ENCODE measurements around the gene ADAM11. TPM values are rescaled to one million over a fixed set of nuclear protein-coding genes. Genes with fewer than 3 reads are reported as not detected.

Gene ADAM11
- total RNA-seq, 2 donors from 2014 or later = 1.9 to 3.5 TPM

- Histone ChIP-seq H3K9me3 (ENCODE audit: control insufficient read depth, low read length) (no peaks in the 10 kb centered on the region), H3K36me3 (ENCODE audit: control insufficient read depth, insufficient read depth, low read length) (no peaks in the 10 kb centered on the region), H3K9ac (ENCODE audit: extremely low read depth, low read length, poor library complexity, severe bottlenecking) (no peak overlapping the region), H3K27me3 (ENCODE audit: control insufficient read depth, insufficient read depth, low read length, poor library complexity, severe bottlenecking) (peaks cover 38% of the 10 kb centered on the region), H3K4me1 (ENCODE audit: control insufficient read depth, insufficient read depth, low read length) (peaks cover 4% of the 10 kb centered on the region), H3K4me3 (ENCODE audit: low read length) (no peak overlapping the region), H3K27ac (ENCODE audit: low read depth, low read length) (no peak overlapping the region)
- peak overlapping the region; percentile 34 for H3K4me3 Mint-ChIP-seq
- no peaks in the 10 kb centered on the region for H3K4me1 Mint-ChIP-seq
- no peaks in the 10 kb centered on the region for H3K9me3 Mint-ChIP-seq
- H3K27ac Mint-ChIP-seq = no peak overlapping the region
- WGBS, 2 experiments (ENCODE audit: insufficient coverage in 1 of 2, insufficient read length in 1 of 2) = 51 to 66% methylated on average over 2 to 5 of the region's 5 CpGs
- H3K27me3 Mint-ChIP-seq (ENCODE audit: insufficient read depth) = peaks cover 67% of the 10 kb centered on the region
- no peak for DNase-seq
- no peaks in the 10 kb centered on the region for H3K36me3 Mint-ChIP-seq (ENCODE audit: low read depth)
- TF ChIP-seq CTCF (conservative IDR thresholded peaks at IDR 0.05) = no peak
These were observed 822 bp upstream of the ADAM11 start for GRCh38 chr17:44757918-44758413.

- Histone ChIP-seq H3K9me3 (ENCODE audit: control insufficient read depth, low read length) (no peaks in the 10 kb centered on the region), H3K36me3 (ENCODE audit: control insufficient read depth, insufficient read depth, low read length) (no peaks in the 10 kb centered on the region), H3K9ac (ENCODE audit: extremely low read depth, low read length, poor library complexity, severe bottlenecking) (no peak overlapping the region), H3K4me1 (ENCODE audit: control insufficient read depth, insufficient read depth, low read length) (peaks cover 4% of the 10 kb centered on the region), H3K27me3 (ENCODE audit: control insufficient read depth, insufficient read depth, low read length, poor library complexity, severe bottlenecking) (peaks cover 38% of the 10 kb centered on the region), H3K27ac (ENCODE audit: low read depth, low read length) (no peak overlapping the region), H3K4me3 (ENCODE audit: low read length) (peak overlapping the region; percentile 58)
- Mint-ChIP-seq H3K4me1 (no peaks in the 10 kb centered on the region), H3K36me3 (ENCODE audit: low read depth) (no peaks in the 10 kb centered on the region), H3K27me3 (ENCODE audit: insufficient read depth) (peaks cover 71% of the 10 kb centered on the region), H3K27ac (no peak overlapping the region), H3K9me3 (no peaks in the 10 kb centered on the region), H3K4me3 (peak overlapping the region; percentile 25)
- WGBS, 2 experiments (ENCODE audit: insufficient coverage in 1 of 2, insufficient read length in 1 of 2) = 13 to 18% methylated on average over 23 to 53 of the region's 60 CpGs
- peak; percentile 79 for DNase-seq
- TF ChIP-seq CTCF (conservative IDR thresholded peaks at IDR 0.05) = peak; percentile 59
These were observed 513 bp downstream of the ADAM11 start for GRCh38 chr17:44759086-44759915.

GRCh38 chr17:44759916-44760243 lies 1.1 kb downstream of the ADAM11 start:
- Mint-ChIP-seq H3K27ac (no peak overlapping the region), H3K4me3 (peak overlapping the region; percentile 25), H3K4me1 (no peaks in the 10 kb centered on the region), H3K27me3 (ENCODE audit: insufficient read depth) (peaks cover 75% of the 10 kb centered on the region), H3K36me3 (ENCODE audit: low read depth) (no peaks in the 10 kb centered on the region), H3K9me3 (no peaks in the 10 kb centered on the region)
- Histone ChIP-seq H3K9me3 (ENCODE audit: control insufficient read depth, low read length) (no peaks in the 10 kb centered on the region), H3K9ac (ENCODE audit: extremely low read depth, low read length, poor library complexity, severe bottlenecking) (no peak overlapping the region), H3K27me3 (ENCODE audit: control insufficient read depth, insufficient read depth, low read length, poor library complexity, severe bottlenecking) (peaks cover 38% of the 10 kb centered on the region), H3K36me3 (ENCODE audit: control insufficient read depth, insufficient read depth, low read length) (no peaks in the 10 kb centered on the region), H3K27ac (ENCODE audit: low read depth, low read length) (no peak overlapping the region), H3K4me3 (ENCODE audit: low read length) (no peak overlapping the region), H3K4me1 (ENCODE audit: control insufficient read depth, insufficient read depth, low read length) (peaks cover 4% of the 10 kb centered on the region)
- 72% methylated on average over 3 of the region's 3 CpGs; no CpG with 5 or more reads in 1 of the 2 experiments for WGBS, 2 experiments (ENCODE audit: insufficient coverage in 1 of 2, insufficient read length in 1 of 2)
- peak; percentile 52 for DNase-seq
- no peak for TF ChIP-seq CTCF (conservative IDR thresholded peaks at IDR 0.05)
